SK-N-SH (cell line): ENCODE results near the gene TGFA. TPM values are rescaled to one million over a fixed set of nuclear protein-coding genes. Genes with fewer than 3 reads are reported as not detected.

Experiments used
- CTCF ChIA-PET: fragments of 300-600, 350-600 bp; formaldehyde crosslinking; extraction: SDS; loops from one replicate; lab custom pipeline; 2021; lab: Yijun Ruan, JAX
- POLR2A ChIA-PET: fragments of 350-600 bp; sonication (Branson Sonifier 250); formaldehyde crosslinking; extraction: SDS; loops from one replicate; lab custom pipeline; 2020; ENCODE audit warnings: antibody characterized with exemption, inconsistent platforms; lab: Yijun Ruan, JAX
- DNase-seq: peaks from one replicate; pipeline ENCODE4 v3.0.0; 2012
- H2AFZ ChIP-seq: fragments of 200-600 bp; sonication (generic); 2 replicates; pipeline ENCODE4 v1.8.1; 2016; ENCODE audit warnings: antibody characterized with exemption, mild to moderate bottlenecking, low read depth
- H3F3A ChIP-seq: fragments of 200-600 bp; sonication (generic); replicated peaks from 2 replicates; pipeline ENCODE3; 2016; ENCODE audit warnings: antibody characterized with exemption, mild to moderate bottlenecking; ENCODE audit not compliant: insufficient read depth
- H3K27ac ChIP-seq, 2 experiments: fragments of 200-500 bp in 1 of 2; fragments of 200-600 bp in 1 of 2; sonication (Bioruptor generic) in 1 of 2; sonication (generic), shearing (Covaris generic) in 1 of 2; 2 replicates each; pipeline versions ENCODE4 v1.5.1 to v1.6.1; 2014 to 2016; ENCODE audit warnings: low read depth in 2 of 2, inconsistent platforms in 1 of 2, low read length in 1 of 2, mild to moderate bottlenecking in 1 of 2, mixed read lengths in 1 of 2
- H3K27me3 ChIP-seq: fragments of 200-600 bp; sonication (generic), shearing (Covaris generic); 2 replicates; pipeline ENCODE4 v1.6.1; 2016; ENCODE audit warnings: mixed run types; ENCODE audit not compliant: insufficient read depth
- H3K36me3 ChIP-seq, 2 experiments: fragments of 200-500 bp in 1 of 2; fragments of 200-600 bp in 1 of 2; sonication (Bioruptor generic) in 1 of 2; sonication (generic) in 1 of 2; replicated peaks in 1 of 2; 2 replicates each; pipeline versions ENCODE3 to v1.5.1; 2014 to 2016; ENCODE audit warnings: low read length in 1 of 2, mild to moderate bottlenecking in 1 of 2; ENCODE audit not compliant: insufficient read depth in 2 of 2, control insufficient read depth in 1 of 2
- H3K4me1 ChIP-seq, 2 experiments: fragments of 200-500 bp in 1 of 2; fragments of 200-600 bp in 1 of 2; sonication (Bioruptor generic) in 1 of 2; sonication (generic), shearing (Covaris generic) in 1 of 2; 2 replicates each; pipeline versions ENCODE4 v1.5.1 to v1.6.1; 2014 to 2016; ENCODE audit warnings: low read depth in 1 of 2, low read length in 1 of 2, mixed run types in 1 of 2; ENCODE audit not compliant: insufficient read depth in 2 of 2, control insufficient read depth in 1 of 2
- H3K4me2 ChIP-seq: fragments of 200-600 bp; sonication (generic), shearing (Covaris generic); 2 replicates; pipeline ENCODE4 v1.6.1; 2017; ENCODE audit warnings: mixed run types
- H3K4me3 ChIP-seq, 2 experiments: fragments of 200-500 bp in 1 of 2; fragments of 200-600 bp in 1 of 2; sonication (Bioruptor generic) in 1 of 2; sonication (generic), shearing (Covaris generic) in 1 of 2; 2 replicates each; pipeline versions ENCODE4 v1.5.1 to v1.8.1; 2014 to 2016; ENCODE audit warnings: low read depth in 2 of 2, inconsistent platforms in 1 of 2, low read length in 1 of 2, mild to moderate bottlenecking in 1 of 2, mixed read lengths in 1 of 2, moderate library complexity in 1 of 2
- H3K79me2 ChIP-seq: fragments of 200-600 bp; sonication (generic); 2 replicates; pipeline ENCODE4 v1.8.1; 2017; ENCODE audit warnings: mild to moderate bottlenecking; ENCODE audit not compliant: insufficient read depth
- H3K9ac ChIP-seq: fragments of 200-600 bp; sonication (generic); 2 replicates; pipeline ENCODE4 v1.6.1; 2017; ENCODE audit warnings: mixed run types
- H3K9me2 ChIP-seq: fragments of 200-600 bp; sonication (generic); 2 replicates; pipeline ENCODE4 v1.6.1; 2017; ENCODE audit warnings: mixed run types
- H3K9me3 ChIP-seq: fragments of 200-600 bp; sonication (generic); 2 replicates; pipeline ENCODE4 v1.6.1; 2017; ENCODE audit warnings: mixed run types, mild to moderate bottlenecking, moderate library complexity
- H4K20me1 ChIP-seq: fragments of 200-600 bp; sonication (generic); 2 replicates; pipeline ENCODE4 v1.6.1; 2017; ENCODE audit warnings: mild to moderate bottlenecking, mixed run types; ENCODE audit not compliant: insufficient read depth
- CHD2 ChIP-seq: fragments of 150-350 bp; IDR thresholded peaks from 2 replicates; pipeline ENCODE4 v1.6.1; 2018; ENCODE audit warnings: low read length; ENCODE audit not compliant: partially characterized antibody
- EZH2phosphoT487 ChIP-seq: fragments of 200-600 bp; sonication (generic); IDR thresholded peaks from 2 replicates; pipeline ENCODE4 v1.6.1; 2017; ENCODE audit warnings: low read depth, mixed run types, mild to moderate bottlenecking, antibody characterized with exemption, moderate library complexity, borderline replicate concordance
- FOSL2 ChIP-seq: IDR thresholded peaks from 2 replicates; pipeline ENCODE4 v1.4.0; 2012; ENCODE audit warnings: low read depth, mild to moderate bottlenecking, moderate library complexity, borderline replicate concordance
- GATA2 ChIP-seq: sonication (generic); formaldehyde crosslinking; IDR thresholded peaks from 2 replicates; pipeline ENCODE4 v1.5.0; 2020; ENCODE audit warnings: mild to moderate bottlenecking, missing genetic modification reagents
- JUND ChIP-seq: IDR thresholded peaks from 2 replicates; pipeline ENCODE4 v1.4.0; 2012
- NRF1 ChIP-seq: IDR thresholded peaks from 2 replicates; pipeline ENCODE4 v1.6.1; 2012; ENCODE audit warnings: low read depth, mild to moderate bottlenecking, low read length
- RAD21 ChIP-seq: IDR thresholded peaks from 2 replicates; pipeline ENCODE4 v1.6.1; 2012; ENCODE audit warnings: mild to moderate bottlenecking, low read length
- RCOR1 ChIP-seq: fragments of 150-350 bp; IDR thresholded peaks from 2 replicates; pipeline ENCODE4 v1.6.1; 2017; ENCODE audit warnings: antibody characterized with exemption, low read length
- RFX5 ChIP-seq: IDR thresholded peaks from 2 replicates; pipeline ENCODE4 v1.6.1; 2012; ENCODE audit warnings: mild to moderate bottlenecking, improper control_type of control experiment, low read length
- RXRA ChIP-seq: IDR thresholded peaks from 2 replicates; pipeline ENCODE4 v1.4.0; 2012; ENCODE audit warnings: low read depth, mild to moderate bottlenecking, borderline replicate concordance
- SIN3A ChIP-seq: IDR thresholded peaks from 2 replicates; pipeline ENCODE4 v1.6.1; 2012; ENCODE audit warnings: low read depth, mild to moderate bottlenecking, low read length, moderate library complexity, borderline replicate concordance
- YY1 ChIP-seq: IDR thresholded peaks from 2 replicates; pipeline ENCODE4 v1.4.0; 2012; ENCODE audit warnings: low read depth, mild to moderate bottlenecking
- WGBS: methylation state at CpG from one replicate; pipeline ENCODE4 v1.1.6; 2017; ENCODE audit warnings: low lambda C conversion rate; 5-methylcytosine and 5-hydroxymethylcytosine counted together
- polyA plus RNA-seq, 3 experiments: library from polyadenylated mRNA; depleted of rRNA; stranded (reverse); fragments of >200 nt; gene quantifications; 2 replicates each; pipeline ENCODE4 v1.2.3, GENCODE V29; 2012
- TF ChIP-seq, protein P1 (sequence below): fragments of 200-600 bp; sonication (generic); IDR thresholded peaks from 2 replicates; pipeline ENCODE4 v1.6.1; 2017; ENCODE audit warnings: antibody characterized with exemption, mild to moderate bottlenecking, moderate library complexity
- TF ChIP-seq, protein P2 (sequence below): IDR thresholded peaks from 2 replicates; pipeline ENCODE4 v1.4.0; 2012; ENCODE audit warnings: low read depth, borderline replicate concordance
- TF ChIP-seq, protein P3 (sequence below): IDR thresholded peaks from 2 replicates; pipeline ENCODE4 v1.6.1; 2012; ENCODE audit warnings: mild to moderate bottlenecking, low read depth, low read length, moderate library complexity

Gene TGFA
- polyA plus RNA-seq, 1 of the 3 experiments (the other 2 are of a cell fraction): not detected

DNA sequence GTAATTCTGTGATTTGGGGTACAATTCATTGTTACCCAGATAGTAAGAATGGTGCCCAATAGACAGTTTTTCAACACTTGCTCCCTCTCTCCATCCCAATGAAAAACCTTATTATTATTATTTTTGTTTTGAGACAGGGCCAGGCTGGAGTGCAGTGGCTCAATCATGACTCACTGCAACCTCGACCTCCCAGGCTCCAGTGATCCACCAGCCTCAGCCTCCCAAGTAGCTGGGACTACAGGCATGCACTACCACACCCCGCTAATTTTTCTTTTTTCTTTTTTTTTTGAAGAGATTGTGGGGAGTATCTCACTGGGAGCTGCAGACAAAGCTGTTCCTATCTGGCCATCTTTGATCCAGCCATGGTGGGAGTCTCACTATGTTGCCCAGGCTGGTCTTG, 7.2 kb downstream of the TGFA start (continued):
- TF ChIP-seq SIN3A: no peak
- TF ChIP-seq NRF1: no peak
- TF ChIP-seq, protein P1, sequence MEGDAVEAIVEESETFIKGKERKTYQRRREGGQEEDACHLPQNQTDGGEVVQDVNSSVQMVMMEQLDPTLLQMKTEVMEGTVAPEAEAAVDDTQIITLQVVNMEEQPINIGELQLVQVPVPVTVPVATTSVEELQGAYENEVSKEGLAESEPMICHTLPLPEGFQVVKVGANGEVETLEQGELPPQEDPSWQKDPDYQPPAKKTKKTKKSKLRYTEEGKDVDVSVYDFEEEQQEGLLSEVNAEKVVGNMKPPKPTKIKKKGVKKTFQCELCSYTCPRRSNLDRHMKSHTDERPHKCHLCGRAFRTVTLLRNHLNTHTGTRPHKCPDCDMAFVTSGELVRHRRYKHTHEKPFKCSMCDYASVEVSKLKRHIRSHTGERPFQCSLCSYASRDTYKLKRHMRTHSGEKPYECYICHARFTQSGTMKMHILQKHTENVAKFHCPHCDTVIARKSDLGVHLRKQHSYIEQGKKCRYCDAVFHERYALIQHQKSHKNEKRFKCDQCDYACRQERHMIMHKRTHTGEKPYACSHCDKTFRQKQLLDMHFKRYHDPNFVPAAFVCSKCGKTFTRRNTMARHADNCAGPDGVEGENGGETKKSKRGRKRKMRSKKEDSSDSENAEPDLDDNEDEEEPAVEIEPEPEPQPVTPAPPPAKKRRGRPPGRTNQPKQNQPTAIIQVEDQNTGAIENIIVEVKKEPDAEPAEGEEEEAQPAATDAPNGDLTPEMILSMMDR: no peak
- no peak for TF ChIP-seq RXRA

DNA sequence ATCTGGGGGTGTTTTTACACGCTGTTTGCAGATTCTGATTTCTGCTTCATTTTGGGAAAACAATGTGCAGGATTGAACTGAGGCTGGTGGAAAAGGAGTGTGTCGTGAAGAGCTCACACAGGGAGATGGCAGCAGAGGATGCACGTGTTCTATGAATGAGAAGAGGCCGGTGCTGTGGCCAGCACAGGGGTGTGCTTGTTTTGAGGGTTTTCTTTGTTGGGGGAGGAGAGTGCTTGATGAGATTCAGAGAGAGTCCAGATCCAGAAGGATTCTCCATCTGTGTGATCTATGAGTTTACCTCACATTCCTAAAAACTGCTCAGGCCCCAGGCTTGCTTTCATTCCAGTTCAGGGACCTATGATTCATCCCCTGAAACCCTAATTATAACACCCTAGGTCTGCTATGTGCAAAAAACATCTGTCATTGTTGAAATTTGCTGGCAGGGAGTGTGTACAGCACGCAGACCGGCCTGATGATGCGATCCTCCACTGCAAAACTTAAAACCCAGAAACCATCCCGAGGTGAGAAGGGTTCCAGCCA, 12.1 kb downstream of the TGFA start:
- Histone ChIP-seq H3F3A (no peaks in the 10 kb centered on the region), H3K4me2 (no peak overlapping the region), H2AFZ (no peak overlapping the region), H3K9me2 (no peaks in the 10 kb centered on the region), H3K9ac (no peak overlapping the region), H3K9me3 (no peaks in the 10 kb centered on the region), H4K20me1 (no peaks in the 10 kb centered on the region), H3K27ac (no peak overlapping the region), H3K36me3 (no peaks in the 10 kb centered on the region), H3K79me2 (no peaks in the 10 kb centered on the region), H3K4me3 (no peak overlapping the region), H3K4me1 (no peaks in the 10 kb centered on the region), H3K27me3 (peaks cover 12% of the 10 kb centered on the region; the same call in 1 of the 2 replicates)
- no peak for TF ChIP-seq JUND
- no peak for TF ChIP-seq RFX5
- DNase-seq: no peak
- 43% methylated on average over 8 of the region's 8 CpGs for WGBS
- CTCF ChIA-PET: interaction anchor here (1.2 kb wide), 1 partner anchor 11 kb away, joined by 3 read pairs; no protein-coding TSS in a partner anchor
- POLR2A ChIA-PET: no interaction called here

DNA sequence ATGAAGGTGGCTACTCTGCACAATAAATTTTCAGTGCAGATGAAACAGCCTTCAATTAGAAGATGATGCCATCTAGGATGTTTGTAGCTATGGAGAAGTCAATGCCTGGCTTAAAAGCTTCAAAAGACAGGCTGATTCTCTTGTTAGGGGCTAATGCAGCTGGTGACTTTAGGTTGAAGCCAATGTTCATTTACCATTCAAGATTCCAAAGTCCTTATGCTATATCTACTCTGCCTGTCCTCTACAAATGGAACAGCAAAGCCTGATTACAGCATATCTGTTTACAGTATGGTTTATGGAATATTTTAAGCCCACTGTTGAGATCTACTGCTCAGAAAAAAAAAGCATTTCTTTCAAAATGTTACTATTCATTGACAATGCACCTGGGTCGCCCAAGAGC, 15.8 kb downstream of the TGFA start:
- peaks cover 12% of the 10 kb centered on the region; the same call in 1 of the 2 replicates for H3K27me3 ChIP-seq
- POLR2A ChIA-PET: no interaction called here
- H3K9me3 ChIP-seq: no peaks in the 10 kb centered on the region
- CTCF ChIA-PET: interaction anchor here (1.0 to 1.1 kb wide), 2 partner anchors 40 to 80 kb away, joined by 3 read pairs; no protein-coding TSS in a partner anchor
- no peak overlapping the region for H3K4me3 ChIP-seq
- no peaks in the 10 kb centered on the region for H3K79me2 ChIP-seq
- no peaks in the 10 kb centered on the region for H3K36me3 ChIP-seq
- no peak overlapping the region for H3K4me2 ChIP-seq
- H3F3A ChIP-seq: no peaks in the 10 kb centered on the region
- WGBS: 13% methylated on average over 1 of the region's 1 CpG
- TF ChIP-seq EZH2phosphoT487 (no peak), YY1 (no peak), FOSL2 (no peak), RXRA (no peak), CHD2 (no peak), RAD21 (no peak), NRF1 (no peak), RCOR1 (no peak), JUND (no peak), GATA2 (CRISPR knock-in tag) (no peak)
- TF ChIP-seq, protein P2, sequence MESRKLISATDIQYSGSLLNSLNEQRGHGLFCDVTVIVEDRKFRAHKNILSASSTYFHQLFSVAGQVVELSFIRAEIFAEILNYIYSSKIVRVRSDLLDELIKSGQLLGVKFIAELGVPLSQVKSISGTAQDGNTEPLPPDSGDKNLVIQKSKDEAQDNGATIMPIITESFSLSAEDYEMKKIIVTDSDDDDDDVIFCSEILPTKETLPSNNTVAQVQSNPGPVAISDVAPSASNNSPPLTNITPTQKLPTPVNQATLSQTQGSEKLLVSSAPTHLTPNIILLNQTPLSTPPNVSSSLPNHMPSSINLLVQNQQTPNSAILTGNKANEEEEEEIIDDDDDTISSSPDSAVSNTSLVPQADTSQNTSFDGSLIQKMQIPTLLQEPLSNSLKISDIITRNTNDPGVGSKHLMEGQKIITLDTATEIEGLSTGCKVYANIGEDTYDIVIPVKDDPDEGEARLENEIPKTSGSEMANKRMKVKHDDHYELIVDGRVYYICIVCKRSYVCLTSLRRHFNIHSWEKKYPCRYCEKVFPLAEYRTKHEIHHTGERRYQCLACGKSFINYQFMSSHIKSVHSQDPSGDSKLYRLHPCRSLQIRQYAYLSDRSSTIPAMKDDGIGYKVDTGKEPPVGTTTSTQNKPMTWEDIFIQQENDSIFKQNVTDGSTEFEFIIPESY: no peak
- TF ChIP-seq, protein P3, sequence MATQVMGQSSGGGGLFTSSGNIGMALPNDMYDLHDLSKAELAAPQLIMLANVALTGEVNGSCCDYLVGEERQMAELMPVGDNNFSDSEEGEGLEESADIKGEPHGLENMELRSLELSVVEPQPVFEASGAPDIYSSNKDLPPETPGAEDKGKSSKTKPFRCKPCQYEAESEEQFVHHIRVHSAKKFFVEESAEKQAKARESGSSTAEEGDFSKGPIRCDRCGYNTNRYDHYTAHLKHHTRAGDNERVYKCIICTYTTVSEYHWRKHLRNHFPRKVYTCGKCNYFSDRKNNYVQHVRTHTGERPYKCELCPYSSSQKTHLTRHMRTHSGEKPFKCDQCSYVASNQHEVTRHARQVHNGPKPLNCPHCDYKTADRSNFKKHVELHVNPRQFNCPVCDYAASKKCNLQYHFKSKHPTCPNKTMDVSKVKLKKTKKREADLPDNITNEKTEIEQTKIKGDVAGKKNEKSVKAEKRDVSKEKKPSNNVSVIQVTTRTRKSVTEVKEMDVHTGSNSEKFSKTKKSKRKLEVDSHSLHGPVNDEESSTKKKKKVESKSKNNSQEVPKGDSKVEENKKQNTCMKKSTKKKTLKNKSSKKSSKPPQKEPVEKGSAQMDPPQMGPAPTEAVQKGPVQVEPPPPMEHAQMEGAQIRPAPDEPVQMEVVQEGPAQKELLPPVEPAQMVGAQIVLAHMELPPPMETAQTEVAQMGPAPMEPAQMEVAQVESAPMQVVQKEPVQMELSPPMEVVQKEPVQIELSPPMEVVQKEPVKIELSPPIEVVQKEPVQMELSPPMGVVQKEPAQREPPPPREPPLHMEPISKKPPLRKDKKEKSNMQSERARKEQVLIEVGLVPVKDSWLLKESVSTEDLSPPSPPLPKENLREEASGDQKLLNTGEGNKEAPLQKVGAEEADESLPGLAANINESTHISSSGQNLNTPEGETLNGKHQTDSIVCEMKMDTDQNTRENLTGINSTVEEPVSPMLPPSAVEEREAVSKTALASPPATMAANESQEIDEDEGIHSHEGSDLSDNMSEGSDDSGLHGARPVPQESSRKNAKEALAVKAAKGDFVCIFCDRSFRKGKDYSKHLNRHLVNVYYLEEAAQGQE: no peak
- H3K9me2 ChIP-seq: no peaks in the 10 kb centered on the region
- no peaks in the 10 kb centered on the region for H3K4me1 ChIP-seq
- DNase-seq: no peak
- H3K9ac ChIP-seq: no peak overlapping the region
- H3K27ac ChIP-seq: no peak overlapping the region
- H4K20me1 ChIP-seq: no peaks in the 10 kb centered on the region
- H2AFZ ChIP-seq: no peak overlapping the region
